Esophagus squamous epithelium (tissue), 4 donors: Measurements from ENCODE around the gene S100A8.

ENCODE experiments used
- CTCF ChIP-seq, 6 experiments: fragments of 450-650 bp in 4 of 6; fragments of 200-600 bp in 2 of 6; sonication (generic) in 2 of 6; IDR thresholded peaks; one replicate each; pipeline ENCODE4 v1.5.1; 2016 to 2019; ENCODE audit warnings: antibody characterized with exemption in 6 of 6, mild to moderate bottlenecking in 4 of 6, moderate library complexity in 4 of 6
- POLR2A ChIP-seq, 4 donors: fragments of 450-650 bp; IDR thresholded peaks; one replicate each; pipeline ENCODE4 v1.6.1; 2017; ENCODE audit warnings: antibody characterized with exemption in 4 of 4, mild to moderate bottlenecking in 4 of 4, moderate library complexity in 3 of 4

- TF ChIP-seq POLR2A (IDR thresholded peaks at IDR 0.05) = no peak
- TF ChIP-seq CTCF (IDR thresholded peaks at IDR 0.05) = no peak
These were observed 5.6 kb upstream of the S100A8 start for GRCh38 chr1:153396461-153396860.
